OCI-LY1 (cell line): ENCODE results near the gene ZP1.

ENCODE experiments used
- CTCF ChIP-seq: fragments of 200-600 bp; sonication (generic), shearing (Covaris generic); IDR thresholded peaks from 2 replicates; pipeline ENCODE4 v1.5.1; 2017; ENCODE audit warnings: mild to moderate bottlenecking, antibody characterized with exemption, low read length, moderate library complexity, mixed read lengths
- EZH2 ChIP-seq: fragments of 200-600 bp; sonication (generic), shearing (Covaris generic); IDR thresholded peaks from 2 replicates; pipeline ENCODE4 v1.8.0; 2017; ENCODE audit warnings: borderline replicate concordance, mixed run types, mild to moderate bottlenecking, antibody characterized with exemption, low read length, moderate library complexity, mixed read lengths

DNA sequence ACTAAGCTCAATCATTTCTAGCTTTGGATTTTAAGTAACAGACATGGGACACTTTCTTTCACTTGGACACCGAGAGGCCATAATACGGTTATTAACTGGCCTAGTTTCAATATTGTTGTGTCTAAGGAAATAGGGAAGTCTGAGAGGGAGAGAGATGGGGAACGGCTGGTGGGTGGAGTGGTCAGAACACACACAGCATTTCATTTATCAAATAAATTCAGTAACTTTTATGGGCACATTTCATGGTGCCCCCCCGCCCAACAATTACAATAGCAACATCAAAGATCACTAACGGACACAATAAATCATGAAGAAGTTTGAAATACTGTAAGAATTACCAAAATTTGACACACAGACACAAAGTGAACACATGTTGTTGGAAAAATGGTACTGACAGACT lies 28.3 kb downstream of the ZP1 start:
- TF ChIP-seq CTCF (no peak), EZH2 (no peak)
